NCI-H2196 (cell line): ENCODE measurements around the gene WDR48.

Experiments
- DNase-seq: peaks from one replicate; lab custom pipeline; 2025; ENCODE audit not compliant: unreplicated experiment; lab: John Stamatoyannopoulos, UW

WDR48 gene

DNA sequence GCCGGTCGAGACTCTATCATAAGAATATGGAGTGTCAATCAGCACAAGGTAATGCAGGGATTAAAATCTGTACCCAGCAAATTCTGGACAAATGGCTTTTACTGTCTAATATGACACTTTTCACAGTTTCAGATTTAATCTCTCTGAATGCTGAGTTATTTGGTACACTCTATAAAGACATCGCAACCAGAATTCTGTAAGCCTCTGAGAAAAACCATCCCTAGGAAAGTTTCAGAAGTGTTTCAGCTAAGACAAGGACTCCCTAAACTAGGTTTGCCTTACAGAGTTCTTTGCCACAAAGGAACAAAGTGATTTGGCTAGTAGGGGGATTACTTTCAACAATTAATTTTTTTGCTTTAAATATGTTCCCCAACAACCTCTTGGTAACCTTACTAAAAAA lies 11.3 kb downstream of the WDR48 start:
- DNase-seq, result no peak

DNA sequence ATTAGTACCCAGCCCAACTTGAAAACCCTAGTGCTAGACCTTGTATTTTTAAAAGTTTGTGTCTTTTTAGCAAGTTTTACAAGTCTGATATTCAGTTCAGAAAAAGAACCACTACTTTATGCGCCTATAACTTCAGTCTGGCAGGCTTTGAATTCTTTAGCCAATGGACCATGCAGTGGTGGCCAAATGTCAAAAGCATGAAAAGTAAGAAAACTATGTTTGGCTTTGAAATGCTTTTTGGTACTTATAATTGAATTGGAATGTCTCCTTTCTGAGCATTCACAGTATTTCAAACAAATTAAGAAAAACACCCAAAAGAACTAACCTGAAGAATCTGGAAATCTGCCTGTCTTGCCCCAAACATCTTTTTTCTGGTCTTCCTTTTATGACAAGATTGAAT lies 12.8 kb downstream of the WDR48 start:
- DNase-seq, result no peak

DNA sequence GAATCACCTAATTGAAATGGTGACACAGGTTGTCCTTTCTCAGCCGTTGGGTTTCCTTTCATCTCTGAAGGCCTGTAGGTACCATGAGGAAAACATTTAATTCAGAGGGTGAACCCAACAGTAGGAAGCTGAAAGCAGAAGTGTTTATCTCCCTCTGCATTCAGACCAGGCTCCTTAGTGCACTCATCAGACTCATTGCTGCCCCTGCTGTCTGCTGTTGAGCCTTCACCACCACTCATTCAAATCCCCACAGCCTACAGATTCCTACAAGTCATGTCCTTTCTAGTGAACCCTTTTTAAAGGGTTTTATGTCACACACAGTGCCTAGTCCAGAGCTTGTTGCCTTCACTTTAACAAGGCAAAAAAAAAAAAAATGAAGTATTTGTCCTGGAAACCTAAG lies 13.4 kb downstream of the WDR48 start:
- peak; percentile 1 for DNase-seq

DNA sequence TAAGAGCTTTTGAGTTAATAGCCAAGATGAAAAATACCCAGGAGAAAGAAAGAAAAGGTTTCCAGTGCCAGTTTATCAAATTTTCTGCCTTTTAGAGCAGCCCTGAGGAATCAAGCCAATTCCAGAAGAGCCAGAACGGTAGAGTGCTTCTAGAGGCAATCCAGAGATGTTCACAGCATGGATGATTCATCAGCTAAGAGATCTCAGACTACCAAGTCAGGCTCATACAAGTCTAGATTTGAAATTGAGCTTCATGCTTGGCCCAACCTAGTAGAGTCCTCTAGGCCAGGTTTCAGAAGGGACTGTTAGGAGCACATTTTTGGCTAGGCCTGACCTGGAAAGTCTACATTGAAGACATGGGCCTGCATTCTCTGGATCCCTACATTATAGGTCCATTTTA lies 15.5 kb downstream of the WDR48 start:
- no peak for DNase-seq

DNA sequence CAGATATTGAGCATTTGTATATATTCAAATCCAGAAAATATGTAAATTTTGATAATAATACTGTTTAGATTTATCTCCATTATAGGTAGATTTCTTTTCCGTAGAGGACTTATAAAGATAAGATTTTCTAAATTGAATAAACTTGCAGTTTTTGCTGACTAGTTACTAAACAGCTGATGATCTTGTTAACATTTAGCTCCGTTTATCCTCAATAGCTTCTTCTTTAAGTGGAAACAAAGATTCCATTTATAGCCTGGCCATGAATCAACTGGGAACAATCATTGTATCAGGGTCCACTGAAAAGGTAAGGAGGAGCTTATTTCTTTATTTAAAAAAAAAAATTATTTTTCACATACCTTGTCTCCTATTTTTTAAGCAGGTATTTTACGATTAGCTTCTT lies 16.7 kb downstream of the WDR48 start:
- no peak for DNase-seq

DNA sequence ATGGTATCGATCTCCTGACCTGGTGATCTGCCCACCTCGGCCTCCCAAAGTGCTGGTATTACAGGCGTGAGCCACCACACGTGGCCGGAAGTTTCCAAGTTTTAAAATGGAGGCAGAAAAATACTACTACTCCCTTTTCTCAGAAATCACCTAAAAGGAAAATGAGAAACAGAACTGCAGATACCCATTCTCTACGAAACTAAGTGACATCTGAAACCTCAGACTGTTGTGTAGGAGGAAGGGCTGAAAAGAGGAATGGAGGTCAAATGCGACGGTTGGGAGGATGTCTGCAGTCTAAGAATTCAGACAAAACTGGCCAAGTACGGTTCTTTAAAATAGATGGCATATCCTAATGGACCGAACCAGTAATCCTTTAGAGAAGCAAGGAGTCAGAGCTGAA lies 24.1 kb downstream of the WDR48 start:
- DNase-seq, result no peak

DNA sequence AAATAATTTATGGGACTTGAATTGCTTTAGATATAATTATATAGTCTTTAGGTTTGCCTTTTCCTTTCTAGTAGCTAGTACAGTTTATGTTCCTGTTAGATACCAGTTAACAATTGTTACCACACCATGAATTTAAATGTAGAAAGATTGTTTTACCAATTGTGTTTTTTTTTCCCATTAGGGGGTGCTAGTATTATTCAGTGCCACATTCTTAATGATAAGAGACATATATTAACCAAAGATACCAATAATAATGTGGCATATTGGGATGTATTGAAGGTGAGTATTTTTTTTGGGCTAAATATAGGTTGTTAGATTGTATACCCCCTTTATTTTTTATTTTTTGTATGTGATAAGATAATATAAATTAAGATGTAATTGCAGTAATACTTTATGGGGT lies 27.7 kb downstream of the WDR48 start:
- DNase-seq, result no peak

DNA sequence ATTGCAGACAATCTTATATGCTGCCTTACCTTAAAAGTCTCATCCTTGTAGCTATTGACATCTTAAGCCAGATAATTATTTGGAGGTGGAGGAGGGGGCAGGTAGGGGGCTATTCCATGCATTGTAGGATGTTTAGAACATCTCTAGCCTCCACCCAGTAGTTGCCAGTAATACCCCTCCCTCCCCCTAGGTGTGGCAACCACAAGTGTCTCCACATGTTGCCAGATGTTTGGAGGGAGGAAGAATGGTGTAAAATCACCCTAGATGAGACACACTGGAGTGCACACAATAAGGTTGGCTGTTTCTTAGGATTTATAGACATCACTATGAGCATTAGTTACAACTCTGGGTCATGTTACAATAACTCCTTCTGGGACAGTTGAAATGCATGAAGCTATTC lies 28.2 kb downstream of the WDR48 start:
- DNase-seq, result no peak

DNA sequence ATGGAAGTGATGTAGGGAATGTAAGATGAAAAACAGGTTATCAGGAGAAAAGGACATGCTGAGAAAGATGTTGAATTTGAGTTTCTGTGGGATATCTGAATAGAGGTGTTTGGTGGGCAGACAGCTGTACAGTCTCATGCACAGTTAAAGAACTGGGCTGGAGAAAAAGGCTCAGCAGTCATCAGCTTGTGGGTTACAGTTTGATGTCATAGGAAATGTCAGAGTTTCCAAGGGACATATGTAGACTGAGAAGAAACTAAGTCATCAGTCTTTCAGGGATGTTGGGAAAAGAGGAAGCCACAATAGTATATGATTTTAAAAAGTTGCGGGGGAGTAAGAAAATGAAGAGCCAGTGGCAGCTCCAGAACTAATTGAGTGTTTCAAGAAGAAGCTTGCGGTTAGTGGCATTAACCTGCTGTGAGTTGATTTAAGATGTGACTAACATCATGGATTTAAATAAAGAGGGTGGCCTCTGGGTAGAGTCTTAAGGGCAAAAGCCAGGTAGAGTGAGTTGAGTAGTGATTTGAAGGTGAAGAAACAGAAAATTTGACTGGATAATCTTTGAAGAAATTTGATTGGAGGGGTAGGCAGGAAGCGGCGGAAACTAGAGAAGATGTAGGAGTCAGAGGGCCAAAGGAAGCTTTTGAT lies 31.0 kb downstream of the WDR48 start:
- no peak for DNase-seq

DNA sequence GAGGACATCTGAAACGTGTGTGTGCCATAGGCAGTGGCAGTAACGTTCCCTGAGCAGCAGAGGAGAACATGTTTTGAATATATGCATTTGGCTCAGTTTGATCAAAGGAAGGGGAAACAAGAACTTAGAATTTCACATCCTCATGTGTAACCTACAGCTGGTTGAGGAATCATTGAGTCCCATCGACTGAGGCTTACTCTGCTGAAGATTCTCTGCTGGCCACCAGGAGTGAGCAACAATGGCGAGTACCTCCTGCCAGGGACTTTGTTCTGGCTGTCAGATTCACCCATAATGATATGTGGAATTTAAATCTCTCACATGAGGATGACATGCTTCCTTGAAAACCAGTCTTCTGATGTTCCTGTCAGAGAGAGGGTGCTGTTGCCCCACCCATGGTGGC lies 34.3 kb downstream of the WDR48 start:
- DNase-seq, result no peak

DNA sequence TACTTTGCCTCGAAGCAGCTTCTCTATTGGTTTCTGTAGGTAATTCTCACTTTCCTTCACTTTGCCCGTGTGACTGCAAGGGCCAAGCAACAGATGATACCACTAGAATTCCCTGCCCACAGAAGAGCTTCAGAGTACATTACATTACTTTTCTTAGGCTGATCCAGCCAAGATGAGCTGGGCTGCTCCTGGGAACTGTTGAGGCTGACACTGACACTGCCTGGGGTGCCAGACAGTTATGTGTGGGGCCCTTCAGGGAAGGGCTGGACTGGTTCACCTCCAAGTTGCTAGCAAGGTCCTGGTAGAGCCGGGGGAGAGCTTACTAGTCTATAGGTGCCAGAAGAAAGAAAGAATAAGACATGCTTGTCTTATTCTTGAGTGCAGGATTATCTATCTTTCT lies 36.6 kb downstream of the WDR48 start:
- no peak for DNase-seq

DNA sequence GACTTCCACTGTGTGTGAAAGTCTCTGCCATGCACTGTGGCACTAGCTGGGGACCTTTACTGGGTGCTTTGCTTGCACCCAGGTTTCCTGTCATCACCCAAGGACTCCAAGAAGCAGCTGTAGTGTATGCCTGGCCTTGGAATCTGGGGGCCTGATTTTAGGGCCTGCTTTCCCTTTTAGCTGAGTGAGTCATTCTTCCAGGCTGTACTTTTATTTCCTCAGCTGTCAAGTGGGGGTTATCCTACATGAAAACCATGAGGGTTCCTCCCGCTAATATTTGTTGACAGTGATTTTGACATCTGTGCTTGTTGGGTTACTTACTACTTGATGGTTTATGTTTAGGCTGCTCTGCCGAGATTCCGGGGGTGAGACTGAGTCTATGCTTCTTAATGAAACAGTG lies 37.1 kb downstream of the WDR48 start:
- no peak for DNase-seq

DNA sequence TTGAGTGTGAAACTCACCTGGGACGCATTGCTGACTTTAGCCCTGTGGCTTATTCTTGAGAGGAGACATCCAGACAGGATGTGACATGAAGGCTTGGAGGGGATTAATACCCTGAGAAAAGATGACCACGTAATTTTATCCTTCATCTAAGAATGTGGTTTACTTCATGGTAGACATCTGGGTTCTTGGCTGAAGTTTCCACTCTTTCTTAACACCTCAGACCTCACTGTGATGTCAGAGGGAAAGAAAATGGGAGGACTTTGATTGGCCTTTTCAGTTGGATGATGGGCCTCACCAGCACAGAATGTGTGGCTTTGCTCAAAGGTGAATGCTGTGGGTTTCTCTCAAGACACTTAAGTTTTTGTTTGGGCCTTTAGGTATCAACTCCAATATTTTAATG lies 39.1 kb downstream of the WDR48 start:
- no peak for DNase-seq

DNA sequence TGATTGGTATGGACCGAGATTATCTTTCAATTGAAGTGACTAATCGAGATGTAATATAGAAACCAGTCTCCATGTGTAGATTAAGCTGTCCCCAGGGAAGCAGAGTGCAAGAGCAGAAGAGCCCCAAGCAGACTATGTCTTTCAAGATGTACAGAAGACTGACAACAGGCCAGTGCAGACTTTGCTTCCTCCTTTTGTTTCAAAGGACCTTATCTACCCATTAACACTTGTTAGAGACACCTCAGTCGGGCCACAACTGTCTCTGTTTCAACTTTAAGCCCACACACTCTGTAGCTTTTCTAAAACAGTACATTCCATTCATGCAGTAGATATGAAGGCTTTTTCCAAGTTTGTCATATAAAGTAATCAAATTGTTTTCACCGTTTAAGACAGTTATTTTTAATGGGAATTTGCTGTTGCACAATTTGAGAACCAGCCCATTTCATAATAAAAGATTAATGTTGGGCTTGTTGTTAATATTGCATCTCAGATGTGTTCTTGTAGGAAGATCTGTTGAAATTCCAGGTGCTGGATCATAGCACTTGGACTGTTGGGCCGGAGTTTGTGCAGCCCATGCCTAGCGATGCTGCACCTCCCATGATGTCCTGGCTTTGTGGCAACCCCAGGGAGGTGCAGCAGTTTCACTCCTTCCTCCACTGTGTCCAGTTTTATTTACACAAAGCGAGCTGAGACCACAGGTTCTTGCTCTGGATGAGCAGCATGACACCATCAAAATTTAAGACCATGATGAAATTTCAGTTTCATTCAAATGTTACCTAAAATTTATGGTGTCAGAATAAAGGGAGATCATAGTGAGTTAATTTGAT lies 43.2 kb downstream of the WDR48 start:
- no peak for DNase-seq

DNA sequence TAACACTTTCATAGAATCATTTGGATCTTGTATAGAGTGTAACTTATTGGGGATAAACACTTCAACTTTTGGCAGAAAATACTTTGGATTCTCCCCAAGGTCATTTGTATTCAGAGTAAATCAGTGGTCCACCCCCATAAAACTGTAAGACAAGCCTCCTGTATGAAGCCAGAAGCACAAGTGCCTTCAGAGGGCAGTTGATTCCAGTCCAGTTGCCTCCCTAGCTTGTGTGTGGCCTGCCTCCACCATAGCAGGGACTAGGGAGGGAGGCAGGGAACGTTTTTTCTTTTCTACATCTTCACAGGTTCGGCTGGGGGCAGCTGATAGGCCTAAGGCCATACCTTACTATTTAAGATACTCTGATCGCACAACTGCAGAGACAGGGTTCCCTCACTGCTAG lies 44.0 kb downstream of the WDR48 start:
- no peak for DNase-seq

DNA sequence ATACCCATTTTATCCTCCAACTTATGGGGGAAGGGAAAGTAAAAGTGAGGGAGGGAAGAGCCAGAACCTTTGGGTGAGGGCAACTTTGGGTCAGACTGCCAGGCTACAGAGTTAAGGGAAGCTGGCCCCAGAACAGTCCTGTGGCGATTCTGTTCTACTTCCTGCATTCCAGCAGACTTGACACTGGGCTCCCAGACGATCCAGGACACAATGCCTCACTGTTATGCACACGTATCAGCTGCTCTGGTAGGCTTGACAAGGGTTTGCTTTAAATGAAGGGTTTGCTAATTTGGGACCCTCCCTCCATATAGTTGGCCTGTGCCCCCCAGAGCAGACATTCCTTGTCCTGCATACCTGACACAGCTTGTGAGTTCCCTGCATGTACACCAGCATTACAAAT lies 45.0 kb downstream of the WDR48 start:
- DNase-seq, result no peak

DNA sequence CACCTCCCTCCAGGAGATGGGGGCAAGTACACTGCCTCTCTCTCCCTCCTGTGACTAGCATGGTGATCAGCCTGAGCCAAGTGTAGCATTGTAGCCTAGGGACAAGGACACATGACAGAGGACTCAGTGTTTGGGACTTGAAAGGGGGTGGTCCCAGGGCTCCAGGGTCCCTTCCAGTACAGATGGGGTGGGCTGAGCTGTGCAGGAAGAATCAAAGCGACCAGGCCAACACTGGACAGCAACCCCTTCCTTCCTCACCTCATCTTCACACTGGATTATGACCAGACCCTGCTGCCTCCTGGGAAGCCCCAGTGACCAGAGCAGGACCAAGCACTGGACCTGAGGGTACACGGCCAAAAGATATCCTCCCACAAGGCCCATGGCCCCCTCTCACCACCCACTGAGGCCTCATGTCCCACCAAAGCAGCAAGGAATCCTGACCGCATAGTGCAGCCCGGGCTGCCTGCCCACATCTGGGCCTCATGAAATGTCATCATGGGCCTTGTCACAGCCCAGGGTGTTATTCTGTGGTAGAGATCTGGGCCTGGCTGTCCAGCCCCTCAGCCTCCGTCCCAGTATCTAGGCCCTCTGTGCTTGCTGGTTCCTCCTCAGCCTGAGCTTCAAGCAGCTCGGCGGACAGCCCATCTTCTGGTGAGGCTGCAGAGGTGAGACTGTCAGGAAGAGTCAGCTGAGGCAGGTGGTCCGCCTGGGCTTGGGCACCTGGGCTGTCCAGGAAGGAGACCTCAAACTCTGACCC lies 46.1 kb downstream of the WDR48 start:
- no peak for DNase-seq

DNA sequence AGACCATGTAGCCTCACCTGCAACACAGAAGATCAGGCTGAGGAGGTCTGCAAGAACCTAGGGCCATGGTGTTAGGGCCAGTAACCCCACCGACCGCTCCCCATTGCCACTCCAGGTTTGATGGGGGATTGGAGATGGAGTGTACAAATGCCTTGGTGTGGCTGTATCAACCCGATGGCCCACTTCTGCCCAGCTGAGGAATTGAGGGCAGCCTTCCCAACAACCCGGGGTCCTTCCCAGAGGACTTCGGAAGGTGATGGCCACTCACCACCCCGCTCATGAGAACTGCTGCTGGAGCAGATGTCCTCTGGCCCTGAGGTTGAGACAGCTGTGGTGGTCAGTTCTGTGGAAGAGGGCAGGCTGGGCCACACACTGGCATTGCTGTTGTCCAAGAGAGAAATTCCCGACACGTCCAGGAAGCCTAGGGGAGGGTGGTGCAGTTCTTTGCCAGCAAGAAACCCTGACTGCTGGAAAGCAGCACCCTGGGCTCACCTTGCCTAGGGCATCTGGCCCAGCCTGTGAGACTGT lies 46.7 kb downstream of the WDR48 start:
- no peak for DNase-seq

DNA sequence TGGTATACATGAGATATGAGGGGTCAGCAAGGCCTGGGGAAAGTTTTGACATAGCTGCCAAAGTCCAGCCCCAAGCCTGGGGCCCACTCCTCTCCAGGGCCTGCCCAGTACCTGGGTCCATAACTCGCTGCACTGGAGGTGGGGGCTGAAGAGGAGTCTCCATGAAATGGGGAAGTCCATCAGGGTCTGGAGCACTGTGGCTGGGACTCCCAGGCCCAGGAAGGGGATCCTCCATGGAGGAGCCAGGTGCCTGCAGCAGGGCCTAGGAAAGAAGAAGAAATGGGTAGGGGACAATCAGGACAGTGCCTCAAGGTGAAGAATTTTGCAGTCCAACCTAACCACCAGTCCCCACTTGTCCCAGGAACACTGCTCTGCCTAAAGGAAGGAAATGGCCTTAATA lies 47.4 kb downstream of the WDR48 start:
- DNase-seq, result no peak

DNA sequence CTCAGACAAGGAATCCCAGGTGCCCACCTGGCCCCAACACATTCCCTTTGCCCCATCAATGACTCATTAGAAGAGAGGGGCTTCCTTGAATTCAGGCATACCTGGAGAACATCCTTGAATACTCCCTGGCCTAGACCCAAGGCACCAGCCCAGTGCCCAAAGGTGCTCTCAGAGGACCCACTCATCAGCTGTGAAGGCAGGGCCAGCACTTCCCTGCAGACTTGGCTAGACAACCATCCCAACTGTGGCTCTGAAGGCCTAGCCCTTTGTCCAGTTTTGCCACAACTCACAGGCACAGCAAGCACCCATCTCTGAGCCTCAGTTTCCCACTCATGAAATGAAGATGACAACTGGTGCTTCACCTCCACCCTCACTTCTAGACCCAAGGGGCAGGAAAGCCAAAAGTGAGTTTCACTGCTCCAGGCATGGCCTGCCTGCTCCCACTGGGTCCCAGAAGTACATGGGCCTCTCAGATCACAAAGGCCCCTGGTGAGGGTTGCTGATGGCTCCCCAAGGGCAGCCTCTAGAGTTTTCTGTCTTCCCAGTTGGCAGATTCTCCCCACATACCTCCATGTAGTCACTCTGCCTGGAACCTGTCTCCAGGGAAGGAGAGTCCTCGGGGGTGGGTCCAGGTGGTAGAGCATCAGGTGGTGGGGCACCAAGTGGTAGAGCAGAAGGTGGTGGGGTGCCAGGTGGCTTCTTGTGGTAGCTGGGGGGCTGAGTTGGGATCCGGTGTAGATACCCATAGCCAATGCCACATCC lies 48.1 kb downstream of the WDR48 start:
- no peak for DNase-seq

DNA sequence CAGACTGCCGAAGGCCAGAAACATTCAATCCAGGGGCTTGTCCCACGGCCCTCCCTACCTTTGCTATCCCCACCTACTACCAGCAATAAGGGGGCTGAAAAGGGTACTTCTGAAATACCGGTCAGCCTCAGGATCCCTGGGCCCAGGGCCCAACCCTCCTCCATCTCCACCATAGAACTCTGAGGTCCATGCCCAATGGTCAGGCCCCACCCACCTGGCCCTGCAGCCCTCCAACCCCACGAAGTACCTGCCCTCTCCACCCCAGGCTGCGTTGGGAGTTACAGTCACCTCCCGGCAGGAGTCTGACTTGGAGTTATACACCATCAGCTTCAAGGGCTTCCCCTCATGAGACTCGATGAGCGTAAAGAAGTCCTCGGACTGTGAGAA lies 48.7 kb downstream of the WDR48 start:
- no peak for DNase-seq
